Transverse colon (tissue), 3 donors: ENCODE results near the gene HPGD.

Source experiments
- CTCF ChIP-seq, 5 experiments: fragments of 200-600 bp in 3 of 5; fragments of 450-650 bp in 2 of 5; sonication (generic) in 3 of 5; IDR thresholded peaks; 1 replicate in 2 of 5; 2 replicates in 3 of 5; pipeline ENCODE4 v1.5.1; 2016 to 2017; ENCODE audit warnings: antibody characterized with exemption in 5 of 5, inconsistent platforms in 3 of 5, mild to moderate bottlenecking in 2 of 5, moderate library complexity in 1 of 5
- EP300 ChIP-seq: sonication (generic); formaldehyde crosslinking; IDR thresholded peaks from one replicate; pipeline ENCODE4 v1.6.1; 2017; ENCODE audit warnings: antibody characterized with exemption, low read depth
- POLR2A ChIP-seq: fragments of 450-650 bp; IDR thresholded peaks from one replicate; pipeline ENCODE4 v1.6.1; 2016; ENCODE audit warnings: antibody characterized with exemption, mild to moderate bottlenecking, moderate library complexity

GRCh38 chr4:174564529-174564928, 42.2 kb upstream of the HPGD start:
- TF ChIP-seq CTCF (IDR thresholded peaks at IDR 0.05) (no peak), EP300 (no peak), POLR2A (no peak)
